Measurements from ENCODE around the gene ESPL1. TPM values are rescaled to one million over a fixed set of nuclear protein-coding genes. Genes with fewer than 3 reads are reported as not detected.

Gene ESPL1
- total and polyA plus RNA-seq, 7 donors: under 0.01 to 7.6 (median 1.9) TPM

- Histone ChIP-seq H3K27ac (no peak overlapping the region), H3K9me3 (no peaks in the 10 kb centered on the region), H3K27me3 (no peaks in the 10 kb centered on the region), H3K4me1 (peaks cover 0 to 34% (median 22%) of the 10 kb centered on the region in 4 donors), H3K4me3 (no peak overlapping the region), H3K36me3 (peaks cover 7 to 26% (median 8%) of the 10 kb centered on the region in 4 donors)
- no peak for DNase-seq
- intact Hi-C loops (cut with DNase I): no loop called here
- 63 to 92% methylated on average over 3 of the region's 3 CpGs for WGBS, 2 donors
- TF ChIP-seq POLR2A (IDR thresholded peaks at IDR 0.05) (no peak), CTCF (IDR thresholded peaks at IDR 0.05) (no peak), EP300 (IDR thresholded peaks at IDR 0.05) (no peak), POLR2AphosphoS5 (IDR thresholded peaks at IDR 0.05) (no peak)
These were observed 12.1 kb upstream of the ESPL1 start for GRCh38 chr12:53255996-53256395.

GRCh38 chr12:53258541-53259539 lies 9.3 kb upstream of the ESPL1 start:
- Histone ChIP-seq H3K27ac (no peak overlapping the region), H3K9me3 (no peaks in the 10 kb centered on the region), H3K4me1 (peaks cover 0 to 11% (median 2%) of the 10 kb centered on the region in 4 donors), H3K36me3 (peaks cover 3 to 18% (median 4%) of the 10 kb centered on the region in 4 donors), H3K4me3 (no peak overlapping the region), H3K27me3 (no peaks in the 10 kb centered on the region)
- 71 to 80% methylated on average over 7 of the region's 7 CpGs for WGBS, 2 donors
- intact Hi-C loops (cut with DNase I): no loop called here
- TF ChIP-seq CTCF (IDR thresholded peaks at IDR 0.05) (no peak), POLR2A (IDR thresholded peaks at IDR 0.05) (no peak)
- no peak for DNase-seq

GRCh38 chr12:53259891-53260290 lies 8.2 kb upstream of the ESPL1 start:
- Histone ChIP-seq H3K4me3 (no peak overlapping the region), H3K36me3 (peaks cover 0 to 7% (median 0%) of the 10 kb centered on the region in 4 donors), H3K27ac (no peak overlapping the region), H3K4me1 (peaks cover 0 to under 1% (median 0%) of the 10 kb centered on the region in 4 donors), H3K9me3 (no peaks in the 10 kb centered on the region), H3K27me3 (no peaks in the 10 kb centered on the region)
- DNase-seq: no peak
- no peak for TF ChIP-seq POLR2A (IDR thresholded peaks at IDR 0.05)
- no peak for TF ChIP-seq CTCF (IDR thresholded peaks at IDR 0.05)
- no peak for TF ChIP-seq EP300 (IDR thresholded peaks at IDR 0.05)
- TF ChIP-seq POLR2AphosphoS5 (IDR thresholded peaks at IDR 0.05): no peak
- 92 to 95% methylated on average over 6 of the region's 6 CpGs for WGBS, 2 donors
- intact Hi-C loops (cut with DNase I): no loop called here

- Histone ChIP-seq H3K9me3 (no peaks in the 10 kb centered on the region), H3K27me3 (no peaks in the 10 kb centered on the region), H3K4me3 (no peak overlapping the region), H3K4me1 (peaks cover 0 to 15% (median 8%) of the 10 kb centered on the region in 4 donors), H3K27ac (no peak overlapping the region), H3K36me3 (no peaks in the 10 kb centered on the region)
- intact Hi-C loops (cut with DNase I): no loop called here
- 82 to 92% methylated on average over 2 of the region's 2 CpGs for WGBS, 2 donors
- TF ChIP-seq POLR2AphosphoS5 (IDR thresholded peaks at IDR 0.05): no peak
- no peak for TF ChIP-seq EP300 (IDR thresholded peaks at IDR 0.05)
- no peak for TF ChIP-seq POLR2A (IDR thresholded peaks at IDR 0.05)
- TF ChIP-seq CTCF (IDR thresholded peaks at IDR 0.05): no peak
- DNase-seq: no peak
These were observed 2.3 kb upstream of the ESPL1 start for GRCh38 chr12:53265783-53266182.

Measured in sigmoid colon (tissue), 7 donors.